ENCODE data around the gene CNTN5. TPM values are rescaled to one million over a fixed set of nuclear protein-coding genes. Genes with fewer than 3 reads are reported as not detected.
"Not testable (repeated sequence)": the region's sequence is repeated elsewhere in the genome, so short reads cannot be mapped to it uniquely, and the experiment has no call there.

CNTN5 gene
- total RNA-seq, 1 experiment from 2014 or later, result 0.17 TPM

- no peak for DNase-seq
- H3K27me3 ChIP-seq (ENCODE audit: control insufficient read depth, insufficient read depth, low read length), result no peaks in the 10 kb centered on the region
- H3K4me3 ChIP-seq (ENCODE audit: insufficient read depth, low read depth, low read length), result no peak overlapping the region
- no peaks in the 10 kb centered on the region for H3K36me3 ChIP-seq (replicated peaks; ENCODE audit: control insufficient read depth, insufficient read depth, low read length)
Observed at GRCh38 chr11:99117603-99118002, 96.9 kb downstream of the CNTN5 start.

- not testable (repeated sequence) for DNase-seq; H3K4me3 ChIP-seq (ENCODE audit: insufficient read depth, low read depth, low read length); H3K36me3 ChIP-seq (replicated peaks; ENCODE audit: control insufficient read depth, insufficient read depth, low read length); H3K27me3 ChIP-seq (ENCODE audit: control insufficient read depth, insufficient read depth, low read length)
Observed at GRCh38 chr11:99133862-99134261, 113.1 kb downstream of the CNTN5 start.

DNA sequence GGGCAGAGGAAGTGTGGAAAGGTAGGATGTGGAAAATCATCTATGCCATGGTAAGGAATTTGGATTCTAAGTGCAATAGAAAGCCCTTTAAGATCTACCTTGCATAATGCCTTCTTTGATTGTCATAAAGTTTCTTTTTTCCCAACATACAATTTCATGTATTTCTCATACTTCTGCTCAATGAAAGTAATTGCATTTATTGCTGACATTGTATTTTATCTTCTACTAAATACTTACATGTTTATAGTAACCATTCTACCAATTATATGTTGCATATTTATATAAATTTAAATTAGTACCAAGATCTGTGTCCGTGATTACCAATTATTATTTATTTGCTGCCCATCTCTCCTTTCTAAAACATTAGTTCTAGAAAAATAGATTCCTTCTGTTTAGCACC, 114.8 kb downstream of the CNTN5 start:
- DNase-seq, result no peak

GRCh38 chr11:99142237-99142636, 121.5 kb downstream of the CNTN5 start:
- no peak overlapping the region for H3K4me3 ChIP-seq (ENCODE audit: insufficient read depth, low read depth, low read length)
- H3K36me3 ChIP-seq (replicated peaks; ENCODE audit: control insufficient read depth, insufficient read depth, low read length), result no peaks in the 10 kb centered on the region
- no peaks in the 10 kb centered on the region for H3K27me3 ChIP-seq (ENCODE audit: control insufficient read depth, insufficient read depth, low read length)
- DNase-seq, result no peak

More for the DNA sequence above, 114.8 kb downstream of the CNTN5 start:
- H3K27me3 ChIP-seq (ENCODE audit: control insufficient read depth, insufficient read depth, low read length), result no peaks in the 10 kb centered on the region
- no peak overlapping the region for H3K4me3 ChIP-seq (ENCODE audit: insufficient read depth, low read depth, low read length)
- H3K36me3 ChIP-seq (replicated peaks; ENCODE audit: control insufficient read depth, insufficient read depth, low read length), result no peaks in the 10 kb centered on the region

DNA sequence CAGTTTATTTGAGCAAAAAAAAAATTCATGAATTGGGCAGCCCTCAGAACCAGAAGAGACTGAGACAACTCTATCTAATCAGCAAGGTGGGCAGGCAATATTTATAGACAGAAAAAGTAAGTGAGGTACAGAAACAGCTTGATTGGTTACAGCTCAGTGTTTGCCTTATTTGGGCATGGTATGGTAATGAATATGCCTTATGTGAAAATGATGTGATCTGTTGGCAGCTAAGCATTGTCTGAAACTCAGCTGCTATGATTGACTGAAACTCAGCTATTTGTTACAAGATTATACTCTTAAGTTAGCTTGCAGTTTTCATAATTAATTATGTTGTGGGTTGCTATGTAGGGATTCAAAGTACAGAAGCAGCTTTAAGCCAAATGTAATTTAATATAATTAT, 127.6 kb downstream of the CNTN5 start:
- Histone ChIP-seq H3K36me3 (replicated peaks; ENCODE audit: control insufficient read depth, insufficient read depth, low read length) (no peaks in the 10 kb centered on the region), H3K27me3 (ENCODE audit: control insufficient read depth, insufficient read depth, low read length) (no peaks in the 10 kb centered on the region), H3K4me3 (ENCODE audit: insufficient read depth, low read depth, low read length) (no peak overlapping the region)
- DNase-seq, result no peak

DNA sequence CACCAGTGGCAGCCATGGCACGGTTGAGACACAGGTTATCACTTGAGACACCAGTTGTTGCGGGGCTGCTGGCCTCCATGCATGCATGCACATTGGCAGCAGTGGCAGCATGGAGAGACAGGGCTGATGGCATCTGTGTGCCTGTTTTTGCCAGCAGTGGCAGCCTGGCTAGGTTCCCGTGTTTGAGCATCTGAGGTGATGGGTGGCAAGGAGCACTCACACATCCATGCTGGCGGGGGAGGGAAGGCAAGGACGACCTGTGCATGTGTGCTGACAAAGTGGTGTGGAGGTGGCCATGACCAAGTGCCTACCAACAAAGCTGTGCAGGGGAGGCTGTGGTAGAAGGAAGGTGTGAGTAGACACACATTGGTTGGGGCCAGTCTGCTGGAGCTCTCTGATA, 133.5 kb downstream of the CNTN5 start:
- no peaks in the 10 kb centered on the region for H3K27me3 ChIP-seq (ENCODE audit: control insufficient read depth, insufficient read depth, low read length)

DNA sequence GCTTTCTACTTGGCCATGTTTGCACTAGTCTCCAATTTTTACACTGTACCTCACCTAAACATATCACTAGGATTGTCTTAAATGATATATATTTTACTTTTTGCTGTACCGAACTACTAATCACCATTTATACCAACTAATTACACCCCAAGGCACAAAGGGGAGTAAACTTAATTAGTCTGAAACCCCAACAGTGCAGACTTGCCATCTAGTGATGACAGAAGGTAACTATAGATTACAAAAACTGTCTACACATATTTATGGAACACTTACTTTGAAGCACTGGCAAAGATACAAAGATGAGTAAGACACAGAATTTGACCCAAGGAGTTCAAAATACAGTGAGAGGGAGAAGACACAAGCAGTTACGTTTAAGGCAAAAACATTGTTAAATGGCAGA, 139.7 kb downstream of the CNTN5 start:
- DNase-seq, result no peak
- Histone ChIP-seq H3K36me3 (replicated peaks; ENCODE audit: control insufficient read depth, insufficient read depth, low read length) (no peaks in the 10 kb centered on the region), H3K27me3 (ENCODE audit: control insufficient read depth, insufficient read depth, low read length) (no peaks in the 10 kb centered on the region)

More for the DNA sequence above, 133.5 kb downstream of the CNTN5 start:
- Histone ChIP-seq H3K4me3 (ENCODE audit: insufficient read depth, low read depth, low read length) (no peak overlapping the region), H3K36me3 (replicated peaks; ENCODE audit: control insufficient read depth, insufficient read depth, low read length) (no peaks in the 10 kb centered on the region)
- no peak for DNase-seq

GRCh38 chr11:99162819-99163218, 142.1 kb downstream of the CNTN5 start:
- no peak overlapping the region for H3K4me3 ChIP-seq (ENCODE audit: insufficient read depth, low read depth, low read length)
- no peaks in the 10 kb centered on the region for H3K27me3 ChIP-seq (ENCODE audit: control insufficient read depth, insufficient read depth, low read length)
- no peaks in the 10 kb centered on the region for H3K36me3 ChIP-seq (replicated peaks; ENCODE audit: control insufficient read depth, insufficient read depth, low read length)
- DNase-seq, result no peak

More for the DNA sequence above, 139.7 kb downstream of the CNTN5 start:
- H3K4me3 ChIP-seq (ENCODE audit: insufficient read depth, low read depth, low read length), result no peak overlapping the region

DNA sequence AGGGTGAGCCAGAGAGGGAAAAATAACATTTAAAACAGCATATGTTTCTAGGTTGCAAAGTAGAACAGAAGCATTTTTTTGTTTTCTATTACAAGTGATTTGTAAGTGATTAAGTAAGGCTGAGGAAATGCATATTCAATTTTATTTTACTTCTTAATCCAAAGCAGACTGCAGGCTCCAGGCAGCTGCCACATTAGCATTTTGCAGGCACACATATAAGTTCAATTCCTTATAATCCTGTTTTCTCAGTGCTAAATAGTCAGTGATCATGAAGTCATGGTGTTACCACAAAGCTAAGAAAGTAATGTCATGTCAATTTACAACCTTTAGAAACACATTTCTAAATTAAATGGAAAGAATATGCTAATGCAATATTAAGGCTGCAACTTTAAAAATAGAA, 149.8 kb downstream of the CNTN5 start:
- Histone ChIP-seq H3K36me3 (replicated peaks; ENCODE audit: control insufficient read depth, insufficient read depth, low read length) (no peaks in the 10 kb centered on the region), H3K4me3 (ENCODE audit: insufficient read depth, low read depth, low read length) (no peak overlapping the region), H3K27me3 (ENCODE audit: control insufficient read depth, insufficient read depth, low read length) (no peaks in the 10 kb centered on the region)
- DNase-seq, result no peak

- Histone ChIP-seq H3K36me3 (replicated peaks; ENCODE audit: control insufficient read depth, insufficient read depth, low read length) (no peaks in the 10 kb centered on the region), H3K27me3 (ENCODE audit: control insufficient read depth, insufficient read depth, low read length) (no peaks in the 10 kb centered on the region), H3K4me3 (ENCODE audit: insufficient read depth, low read depth, low read length) (no peak overlapping the region)
- DNase-seq, result no peak
Observed at GRCh38 chr11:99171330-99171729, 150.6 kb downstream of the CNTN5 start.

DNA sequence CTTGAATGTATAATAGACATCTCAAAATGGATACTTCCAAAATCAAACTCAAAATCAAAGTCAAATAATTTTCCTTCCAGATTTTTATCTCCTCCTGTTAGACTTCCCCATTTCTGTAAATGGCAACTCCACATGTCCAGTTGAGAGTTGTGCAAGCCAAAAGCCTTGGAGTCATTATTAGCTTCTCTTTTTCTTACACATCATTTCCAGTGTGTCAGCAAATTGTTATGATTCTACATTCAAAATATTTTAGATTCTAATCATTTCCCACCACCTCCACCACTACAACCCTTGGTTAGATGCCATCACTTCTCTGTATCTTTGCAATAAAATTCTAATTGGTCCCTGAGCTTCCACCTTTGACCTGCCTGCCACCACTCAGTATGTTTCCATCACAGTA, 155.7 kb downstream of the CNTN5 start:
- no peaks in the 10 kb centered on the region for H3K27me3 ChIP-seq (ENCODE audit: control insufficient read depth, insufficient read depth, low read length)
- no peak overlapping the region for H3K4me3 ChIP-seq (ENCODE audit: insufficient read depth, low read depth, low read length)

GRCh38 chr11:99177446-99177845, 156.7 kb downstream of the CNTN5 start:
- Histone ChIP-seq H3K4me3 (ENCODE audit: insufficient read depth, low read depth, low read length) (no peak overlapping the region), H3K27me3 (ENCODE audit: control insufficient read depth, insufficient read depth, low read length) (no peaks in the 10 kb centered on the region), H3K36me3 (replicated peaks; ENCODE audit: control insufficient read depth, insufficient read depth, low read length) (no peaks in the 10 kb centered on the region)
- DNase-seq, result no peak

More for the DNA sequence above, 155.7 kb downstream of the CNTN5 start:
- no peak for DNase-seq
- H3K36me3 ChIP-seq (replicated peaks; ENCODE audit: control insufficient read depth, insufficient read depth, low read length), result no peaks in the 10 kb centered on the region

DNA sequence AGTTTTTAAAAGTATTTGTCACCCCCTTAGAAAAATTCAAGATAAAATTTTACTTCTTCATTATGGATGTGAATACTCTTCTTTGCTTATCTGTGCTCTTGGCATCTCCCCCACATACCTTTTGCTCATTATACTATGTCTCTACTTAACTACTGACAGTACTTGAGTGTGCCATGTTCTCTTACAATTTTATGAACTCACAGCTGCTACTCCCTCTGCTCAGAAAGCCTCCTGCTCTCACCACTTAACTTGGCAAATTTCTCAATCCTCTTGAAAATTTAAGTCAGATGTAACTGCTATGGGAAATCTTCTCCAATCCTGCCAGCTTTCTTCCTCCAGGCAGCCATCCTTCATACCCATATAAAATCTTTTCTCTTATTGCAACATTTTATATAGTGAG, 163.4 kb downstream of the CNTN5 start:
- DNase-seq, result no peak
- Histone ChIP-seq H3K36me3 (replicated peaks; ENCODE audit: control insufficient read depth, insufficient read depth, low read length) (no peaks in the 10 kb centered on the region), H3K27me3 (ENCODE audit: control insufficient read depth, insufficient read depth, low read length) (no peaks in the 10 kb centered on the region), H3K4me3 (ENCODE audit: insufficient read depth, low read depth, low read length) (no peak overlapping the region)

- no peak for DNase-seq
- no peak overlapping the region for H3K4me3 ChIP-seq (ENCODE audit: insufficient read depth, low read depth, low read length)
- H3K27me3 ChIP-seq (ENCODE audit: control insufficient read depth, insufficient read depth, low read length), result no peaks in the 10 kb centered on the region
- no peaks in the 10 kb centered on the region for H3K36me3 ChIP-seq (replicated peaks; ENCODE audit: control insufficient read depth, insufficient read depth, low read length)
Observed at GRCh38 chr11:99188221-99188620, 167.5 kb downstream of the CNTN5 start.

- DNase-seq, result no peak
- H3K36me3 ChIP-seq (replicated peaks; ENCODE audit: control insufficient read depth, insufficient read depth, low read length), result no peaks in the 10 kb centered on the region
- H3K4me3 ChIP-seq (ENCODE audit: insufficient read depth, low read depth, low read length), result no peak overlapping the region
- no peaks in the 10 kb centered on the region for H3K27me3 ChIP-seq (ENCODE audit: control insufficient read depth, insufficient read depth, low read length)
Observed at GRCh38 chr11:99192716-99193115, 172.0 kb downstream of the CNTN5 start.

DNA sequence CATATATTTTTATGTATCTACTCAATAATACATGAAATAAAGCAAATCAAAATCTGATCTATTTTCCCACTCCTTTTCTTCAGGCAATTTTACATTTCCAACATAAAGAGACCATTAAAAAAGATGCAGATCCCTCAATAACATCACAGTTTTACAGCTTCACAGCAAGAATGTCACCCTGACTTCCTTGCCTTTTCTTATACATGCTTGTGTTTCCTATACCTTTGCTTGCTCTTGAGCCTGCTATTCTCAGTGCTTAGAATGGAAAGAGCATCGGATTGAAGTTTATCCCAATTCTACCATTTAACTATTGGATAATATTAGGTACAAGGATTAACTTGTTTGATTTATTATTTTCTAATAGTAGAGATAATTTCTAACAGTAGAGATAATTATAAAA, 176.7 kb downstream of the CNTN5 start:
- no peaks in the 10 kb centered on the region for H3K27me3 ChIP-seq (ENCODE audit: control insufficient read depth, insufficient read depth, low read length)
- no peak for DNase-seq
- no peak overlapping the region for H3K4me3 ChIP-seq (ENCODE audit: insufficient read depth, low read depth, low read length)
- H3K36me3 ChIP-seq (replicated peaks; ENCODE audit: control insufficient read depth, insufficient read depth, low read length), result no peaks in the 10 kb centered on the region
